SK-N-SH (cell line): ENCODE data around the gene MRPL58.

ENCODE experiments used
- CTCF ChIP-seq: fragments of 200-600 bp; sonication (generic); IDR thresholded peaks from 2 replicates; pipeline ENCODE4 v1.6.1; 2017; ENCODE audit warnings: antibody characterized with exemption, mild to moderate bottlenecking, moderate library complexity
- EZH2phosphoT487 ChIP-seq: fragments of 200-600 bp; sonication (generic); IDR thresholded peaks from 2 replicates; pipeline ENCODE4 v1.6.1; 2017; ENCODE audit warnings: low read depth, mixed run types, mild to moderate bottlenecking, antibody characterized with exemption, moderate library complexity, borderline replicate concordance
- MXI1 ChIP-seq: IDR thresholded peaks from 2 replicates; pipeline ENCODE4 v1.6.1; 2012; ENCODE audit warnings: mild to moderate bottlenecking, low read depth, low read length, improper control_type of control experiment
- NRF1 ChIP-seq: IDR thresholded peaks from 2 replicates; pipeline ENCODE4 v1.6.1; 2012; ENCODE audit warnings: low read depth, mild to moderate bottlenecking, low read length
- POLR2AphosphoS5 ChIP-seq: IDR thresholded peaks from 2 replicates; pipeline ENCODE4 v1.6.1; 2012; ENCODE audit warnings: low read depth, low read length
- RAD21 ChIP-seq: IDR thresholded peaks from 2 replicates; pipeline ENCODE4 v1.6.1; 2012; ENCODE audit warnings: mild to moderate bottlenecking, low read length
- RCOR1 ChIP-seq: fragments of 150-350 bp; IDR thresholded peaks from 2 replicates; pipeline ENCODE4 v1.6.1; 2017; ENCODE audit warnings: antibody characterized with exemption, low read length
- RXRA ChIP-seq: IDR thresholded peaks from 2 replicates; pipeline ENCODE4 v1.4.0; 2012; ENCODE audit warnings: low read depth, mild to moderate bottlenecking, borderline replicate concordance
- SMC3 ChIP-seq: IDR thresholded peaks from 2 replicates; pipeline ENCODE4 v1.6.1; 2012; ENCODE audit warnings: low read depth, low read length, improper control_type of control experiment
- TAF1 ChIP-seq: IDR thresholded peaks from 2 replicates; pipeline ENCODE4 v1.6.1; 2012; ENCODE audit warnings: low read depth, mild to moderate bottlenecking, low read length, moderate library complexity, borderline replicate concordance
- TEAD4 ChIP-seq: IDR thresholded peaks from 2 replicates; pipeline ENCODE4 v1.4.0; 2012; ENCODE audit warnings: mild to moderate bottlenecking, borderline replicate concordance; ENCODE audit not compliant: insufficient read depth
- YY1 ChIP-seq: IDR thresholded peaks from 2 replicates; pipeline ENCODE4 v1.4.0; 2012; ENCODE audit warnings: low read depth, mild to moderate bottlenecking
- ZBTB33 ChIP-seq: IDR thresholded peaks from 2 replicates; pipeline ENCODE4 v1.4.0; 2012; ENCODE audit warnings: low read depth, borderline replicate concordance

GRCh38 chr17:75065562-75066151, 53.2 kb downstream of the MRPL58 start:
- no peak for TF ChIP-seq CTCF
- no peak for TF ChIP-seq RCOR1
- TF ChIP-seq TEAD4: no peak
- TF ChIP-seq MXI1: no peak
- TF ChIP-seq TAF1: no peak
- no peak for TF ChIP-seq RAD21
- TF ChIP-seq NRF1: no peak
- TF ChIP-seq RXRA: no peak
- no peak for TF ChIP-seq EZH2phosphoT487
- no peak for TF ChIP-seq POLR2AphosphoS5
- TF ChIP-seq YY1: no peak
- TF ChIP-seq SMC3: no peak
- TF ChIP-seq ZBTB33: no peak
